ENCODE data around the gene CLCN1. TPM values are rescaled to one million over a fixed set of nuclear protein-coding genes. Genes with fewer than 3 reads are reported as not detected.

CLCN1 gene
- total and polyA plus RNA-seq, 4 donors, result not detected

GRCh38 chr7:143321734-143322133 lies 5.8 kb downstream of the CLCN1 start:
- Histone ChIP-seq H3K9me3 (ENCODE audit: control insufficient read depth, low read length) (no peaks in the 10 kb centered on the region), H3K36me3 (ENCODE audit: control insufficient read depth in 1 of 2, insufficient read depth in 2 of 2, low read length in 1 of 2) (no peaks in the 10 kb centered on the region), H3K4me3 (ENCODE audit: low read length in 2 of 2) (no peak overlapping the region), H3K27me3 (ENCODE audit: control insufficient read depth in 1 of 2, insufficient read depth in 2 of 2, low read length in 1 of 2) (no peaks in the 10 kb centered on the region), H3K27ac (ENCODE audit: low read depth in 1 of 2, low read length in 2 of 2) (no peak overlapping the region), H3K4me1 (ENCODE audit: control insufficient read depth in 1 of 2, insufficient read depth in 2 of 2, low read length in 2 of 2) (no peaks in the 10 kb centered on the region)
- DNase-seq, result peak in 1 of 2 donors; percentile 64
- ATAC-seq (ENCODE audit: low FRiP score), result no peak
- WGBS, 2 donors, result 80 to 84% methylated on average over 4 of the region's 4 CpGs
- intact Hi-C loops (cut with DNase I), result loop anchor here in 1 of 2 donors (5.0 kb wide), 1 partner anchor 96 kb away; no protein-coding TSS in a partner anchor

- H3K27ac ChIP-seq (ENCODE audit: low read depth in 1 of 2, low read length in 2 of 2), result no peak overlapping the region
- intact Hi-C loops (cut with DNase I), result loop anchor here in 1 of 2 donors (5.0 kb wide), 1 partner anchor 94 kb away; no protein-coding TSS in a partner anchor
- H3K27me3 ChIP-seq (ENCODE audit: control insufficient read depth in 1 of 2, insufficient read depth in 2 of 2, low read length in 1 of 2), result no peaks in the 10 kb centered on the region
- no peak for ATAC-seq (ENCODE audit: low FRiP score)
- WGBS, 2 donors, result 86 to 89% methylated on average over 23 of the region's 23 CpGs
- no peak overlapping the region for H3K4me3 ChIP-seq (ENCODE audit: low read length in 2 of 2)
- DNase-seq, result no peak
- no peaks in the 10 kb centered on the region for H3K4me1 ChIP-seq (ENCODE audit: control insufficient read depth in 1 of 2, insufficient read depth in 2 of 2, low read length in 2 of 2)
- no peaks in the 10 kb centered on the region for H3K36me3 ChIP-seq (ENCODE audit: control insufficient read depth in 1 of 2, insufficient read depth in 2 of 2, low read length in 1 of 2)
- no peaks in the 10 kb centered on the region for H3K9me3 ChIP-seq (ENCODE audit: control insufficient read depth, low read length)
Measured at GRCh38 chr7:143322760-143323633, 7.1 kb downstream of the CLCN1 start.

DNA sequence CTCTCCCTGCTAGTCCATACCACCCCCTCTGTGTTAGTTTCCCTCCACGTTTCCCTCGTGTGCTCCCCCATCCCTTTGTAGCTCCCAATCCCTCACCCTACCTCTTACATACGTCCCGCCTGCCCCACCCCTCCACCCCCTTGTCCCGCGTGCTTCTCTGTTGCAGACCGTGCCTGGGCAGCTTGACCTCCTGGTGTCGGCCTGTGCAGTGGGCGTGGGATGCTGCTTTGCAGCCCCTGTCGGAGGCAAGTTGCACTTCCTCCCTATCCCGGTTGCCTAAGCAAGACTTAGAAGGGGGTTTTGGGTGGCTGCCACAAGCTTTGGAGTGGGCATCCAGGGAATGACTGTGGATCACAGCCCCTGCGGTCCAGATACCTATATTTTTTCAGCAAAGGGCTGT lies 7.7 kb downstream of the CLCN1 start:
- ATAC-seq (ENCODE audit: low FRiP score) (no peak), DNase-seq (no peak)
- H3K36me3 ChIP-seq (ENCODE audit: control insufficient read depth in 1 of 2, insufficient read depth in 2 of 2, low read length in 1 of 2), result no peaks in the 10 kb centered on the region
- no peak overlapping the region for H3K27ac ChIP-seq (ENCODE audit: low read depth in 1 of 2, low read length in 2 of 2)
- no peak overlapping the region for H3K4me3 ChIP-seq (ENCODE audit: low read length in 2 of 2)
- H3K9me3 ChIP-seq (ENCODE audit: control insufficient read depth, low read length), result no peaks in the 10 kb centered on the region
- intact Hi-C loops (cut with DNase I), result loop anchor here in 1 of 2 donors (5.0 kb wide), 1 partner anchor 94 kb away; no protein-coding TSS in a partner anchor
- H3K4me1 ChIP-seq (ENCODE audit: control insufficient read depth in 1 of 2, insufficient read depth in 2 of 2, low read length in 2 of 2), result no peaks in the 10 kb centered on the region
- no peaks in the 10 kb centered on the region for H3K27me3 ChIP-seq (ENCODE audit: control insufficient read depth in 1 of 2, insufficient read depth in 2 of 2, low read length in 1 of 2)
- WGBS, 2 donors, result 70 to 73% methylated on average over 12 of the region's 12 CpGs

GRCh38 chr7:143325240-143325639 lies 9.3 kb downstream of the CLCN1 start:
- no peak for ATAC-seq (ENCODE audit: low FRiP score)
- no peaks in the 10 kb centered on the region for H3K27me3 ChIP-seq (ENCODE audit: control insufficient read depth in 1 of 2, insufficient read depth in 2 of 2, low read length in 1 of 2)
- H3K27ac ChIP-seq (ENCODE audit: low read depth in 1 of 2, low read length in 2 of 2), result no peak overlapping the region
- no peaks in the 10 kb centered on the region for H3K4me1 ChIP-seq (ENCODE audit: control insufficient read depth in 1 of 2, insufficient read depth in 2 of 2, low read length in 2 of 2)
- no peaks in the 10 kb centered on the region for H3K36me3 ChIP-seq (ENCODE audit: control insufficient read depth in 1 of 2, insufficient read depth in 2 of 2, low read length in 1 of 2)
- WGBS, 2 donors, result 84 to 90% methylated on average over 2 of the region's 2 CpGs
- H3K4me3 ChIP-seq (ENCODE audit: low read length in 2 of 2), result no peak overlapping the region
- intact Hi-C loops (cut with DNase I), result no loop called here
- no peaks in the 10 kb centered on the region for H3K9me3 ChIP-seq (ENCODE audit: control insufficient read depth, low read length)
- DNase-seq, result no peak

GRCh38 chr7:143327903-143328302 lies 12.0 kb downstream of the CLCN1 start:
- intact Hi-C loops (cut with DNase I), result no loop called here
- Histone ChIP-seq H3K36me3 (ENCODE audit: control insufficient read depth in 1 of 2, insufficient read depth in 2 of 2, low read length in 1 of 2) (no peaks in the 10 kb centered on the region), H3K9me3 (ENCODE audit: control insufficient read depth, low read length) (no peaks in the 10 kb centered on the region), H3K27ac (ENCODE audit: low read depth in 1 of 2, low read length in 2 of 2) (no peak overlapping the region), H3K4me1 (ENCODE audit: control insufficient read depth in 1 of 2, insufficient read depth in 2 of 2, low read length in 2 of 2) (no peaks in the 10 kb centered on the region), H3K27me3 (ENCODE audit: control insufficient read depth in 1 of 2, insufficient read depth in 2 of 2, low read length in 1 of 2) (no peaks in the 10 kb centered on the region), H3K4me3 (ENCODE audit: low read length in 2 of 2) (no peak overlapping the region)
- no peak for ATAC-seq (ENCODE audit: low FRiP score)
- WGBS, 2 donors, result 94 to 96% methylated on average over 5 of the region's 5 CpGs
- DNase-seq, result no peak

DNA sequence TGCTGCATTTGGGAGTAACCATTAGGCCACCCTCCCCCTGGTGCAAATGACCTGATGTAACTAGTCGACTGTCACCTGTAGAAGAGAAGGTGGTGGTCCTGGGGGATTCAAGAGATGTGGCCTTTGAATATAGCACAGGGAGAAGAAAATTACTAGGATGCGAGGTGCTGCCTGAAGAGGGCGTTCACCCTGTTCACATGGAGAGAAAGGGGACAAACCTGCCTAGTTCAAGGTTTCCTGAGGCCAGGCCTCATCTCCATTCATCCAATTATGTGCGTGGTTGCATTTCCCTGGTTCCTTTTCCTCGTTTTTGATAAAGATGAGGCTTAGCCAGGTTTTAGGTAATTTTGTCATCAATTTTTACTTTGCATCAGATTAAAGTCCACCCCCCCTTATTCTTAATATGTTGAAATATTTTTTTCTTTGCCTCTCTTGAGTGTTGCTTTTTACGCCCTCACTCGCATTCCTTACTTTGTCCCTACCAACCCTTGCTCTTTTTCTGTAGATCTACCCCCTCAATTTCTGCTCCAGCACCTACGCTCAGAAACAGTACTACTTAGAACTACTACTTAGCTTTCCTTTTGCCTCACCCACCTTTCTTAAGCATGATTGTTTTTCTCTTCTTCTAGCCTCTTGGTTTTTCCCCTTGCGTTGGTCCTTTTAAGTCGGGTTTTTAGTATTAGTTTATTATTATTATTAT lies 13.7 kb downstream of the CLCN1 start:
- no peaks in the 10 kb centered on the region for H3K27me3 ChIP-seq (ENCODE audit: control insufficient read depth in 1 of 2, insufficient read depth in 2 of 2, low read length in 1 of 2)
- no peak overlapping the region for H3K4me3 ChIP-seq (ENCODE audit: low read length in 2 of 2)
- no peak overlapping the region for H3K27ac ChIP-seq (ENCODE audit: low read depth in 1 of 2, low read length in 2 of 2)
- H3K36me3 ChIP-seq (ENCODE audit: control insufficient read depth in 1 of 2, insufficient read depth in 2 of 2, low read length in 1 of 2), result no peaks in the 10 kb centered on the region
- H3K4me1 ChIP-seq (ENCODE audit: control insufficient read depth in 1 of 2, insufficient read depth in 2 of 2, low read length in 2 of 2), result no peaks in the 10 kb centered on the region
- intact Hi-C loops (cut with DNase I), result no loop called here
- no peaks in the 10 kb centered on the region for H3K9me3 ChIP-seq (ENCODE audit: control insufficient read depth, low read length)
- WGBS, 2 donors, result 93 to 95% methylated on average over 10 of the region's 10 CpGs
- DNase-seq (no peak), ATAC-seq (ENCODE audit: low FRiP score) (no peak)

DNA sequence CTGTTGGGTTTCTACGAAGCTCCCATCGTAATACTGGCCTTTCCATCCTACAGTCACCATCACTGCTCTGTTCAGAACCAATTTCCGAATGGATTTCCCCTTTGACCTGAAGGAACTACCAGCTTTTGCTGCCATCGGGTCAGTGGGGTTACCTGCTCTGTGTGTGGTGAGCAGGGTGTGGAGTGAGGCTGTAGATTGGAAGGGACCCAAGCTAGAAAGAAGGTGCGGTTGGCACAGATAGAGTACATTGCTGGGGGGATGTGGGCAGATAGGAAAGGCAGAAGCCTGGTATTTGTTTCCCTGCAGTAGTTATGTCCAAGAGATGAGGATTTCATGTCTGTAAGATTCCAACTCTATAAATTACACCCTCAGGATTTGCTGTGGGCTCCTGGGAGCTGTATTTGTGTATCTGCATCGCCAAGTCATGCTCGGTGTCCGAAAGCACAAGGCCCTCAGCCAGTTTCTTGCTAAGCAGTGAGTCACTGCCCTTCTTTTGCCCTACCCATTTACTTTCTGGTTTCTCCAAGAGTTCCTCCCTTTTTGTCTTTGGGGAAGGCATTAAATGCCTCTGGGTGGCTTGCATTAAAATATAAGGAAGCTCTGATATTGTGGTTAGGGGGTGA lies 15.4 kb downstream of the CLCN1 start:
- ATAC-seq (ENCODE audit: low FRiP score), result no peak
- DNase-seq, result peak in 1 of 2 donors; percentile 63
- no peaks in the 10 kb centered on the region for H3K4me1 ChIP-seq (ENCODE audit: control insufficient read depth in 1 of 2, insufficient read depth in 2 of 2, low read length in 2 of 2)
- H3K9me3 ChIP-seq (ENCODE audit: control insufficient read depth, low read length), result no peaks in the 10 kb centered on the region
- no peaks in the 10 kb centered on the region for H3K36me3 ChIP-seq (ENCODE audit: control insufficient read depth in 1 of 2, insufficient read depth in 2 of 2, low read length in 1 of 2)
- WGBS, 2 donors, result 69 to 76% methylated on average over 8 of the region's 8 CpGs
- H3K4me3 ChIP-seq (ENCODE audit: low read length in 2 of 2), result no peak overlapping the region
- intact Hi-C loops (cut with DNase I), result no loop called here
- no peaks in the 10 kb centered on the region for H3K27me3 ChIP-seq (ENCODE audit: control insufficient read depth in 1 of 2, insufficient read depth in 2 of 2, low read length in 1 of 2)
- H3K27ac ChIP-seq (ENCODE audit: low read depth in 1 of 2, low read length in 2 of 2), result no peak overlapping the region

- WGBS, 2 donors, result 8 to 15% methylated on average over 1 of the region's 1 CpG
- no peak overlapping the region for H3K4me3 ChIP-seq (ENCODE audit: low read length in 2 of 2)
- no peaks in the 10 kb centered on the region for H3K27me3 ChIP-seq (ENCODE audit: control insufficient read depth in 1 of 2, insufficient read depth in 2 of 2, low read length in 1 of 2)
- H3K4me1 ChIP-seq (ENCODE audit: control insufficient read depth in 1 of 2, insufficient read depth in 2 of 2, low read length in 2 of 2), result no peaks in the 10 kb centered on the region
- DNase-seq, result no peak
- ATAC-seq (ENCODE audit: low FRiP score), result no peak
- intact Hi-C loops (cut with DNase I), result no loop called here
- no peaks in the 10 kb centered on the region for H3K9me3 ChIP-seq (ENCODE audit: control insufficient read depth, low read length)
- no peaks in the 10 kb centered on the region for H3K36me3 ChIP-seq (ENCODE audit: control insufficient read depth in 1 of 2, insufficient read depth in 2 of 2, low read length in 1 of 2)
- no peak overlapping the region for H3K27ac ChIP-seq (ENCODE audit: low read depth in 1 of 2, low read length in 2 of 2)
Measured at GRCh38 chr7:143334244-143334643, 18.3 kb downstream of the CLCN1 start.

All from aorta (tissue), 5 donors.